Endothelial cell of umbilical vein (primary cell): Measurements from ENCODE around the gene NUP107. TPM values are rescaled to one million over a fixed set of nuclear protein-coding genes. Genes with fewer than 3 reads are reported as not detected.

ENCODE experiments used
- BruUV-seq: library from RNA; stranded (reverse); fragments of 400-500 nt; replicated peaks from 2 replicates; lab custom pipeline; 2021; lab: Mats Ljungman, UMichigan
- CTCF ChIA-PET: fragments of 300-600, 350-600 bp; sonication (Branson Sonifier 250); formaldehyde crosslinking; loops from one replicate; lab custom pipeline; 2021; ENCODE audit warnings: antibody characterized with exemption, inconsistent platforms; lab: Charles Lee
- POLR2A ChIA-PET: fragments of 300-600, 350-600 bp; sonication (Branson Sonifier 250); formaldehyde crosslinking; loops from one replicate; lab custom pipeline; 2021; ENCODE audit warnings: antibody characterized with exemption, inconsistent platforms; lab: Charles Lee
- DNase-seq: peaks from one replicate; pipeline ENCODE4 v3.0.0-alpha.2; 2011; ENCODE audit warnings: low read depth, low spot score
- FAIRE-seq: peaks from 2 replicates; lab custom pipeline; 2011; peaks lifted over from hg19 to GRCh38; lab: Jason Lieb, UNC
- H2AFZ ChIP-seq: 2 replicates; pipeline ENCODE4 v1.6.0; 2012; ENCODE audit warnings: low read depth, low read length, control low read depth, inconsistent platforms
- H3K27ac ChIP-seq: 2 replicates; pipeline ENCODE4 v1.5.1; 2011; ENCODE audit warnings: low read depth, mild to moderate bottlenecking, control low read depth, low read length, moderate library complexity; ENCODE audit not compliant: insufficient read depth
- H3K27me3 ChIP-seq, 2 experiments: 2 replicates each; pipeline versions ENCODE4 v1.6.0 to v1.6.1; 2011; ENCODE audit warnings: low read length in 2 of 2, mixed read lengths in 1 of 2; ENCODE audit not compliant: control insufficient read depth in 2 of 2, insufficient read depth in 2 of 2
- H3K36me3 ChIP-seq, 2 experiments: 2 replicates in 1 of 2; 3 replicates in 1 of 2; pipeline ENCODE4 v1.5.1; 2011; ENCODE audit warnings: low read length in 2 of 2, mild to moderate bottlenecking in 1 of 2, moderate library complexity in 1 of 2; ENCODE audit not compliant: control insufficient read depth in 2 of 2, insufficient read depth in 2 of 2; ENCODE audit errors: extremely low read depth in 1 of 2
- H3K4me1 ChIP-seq: 3 replicates; pipeline ENCODE4 v1.5.1; 2011; ENCODE audit warnings: mild to moderate bottlenecking, low read length; ENCODE audit not compliant: control insufficient read depth, insufficient read depth; ENCODE audit errors: extremely low read depth
- H3K4me2 ChIP-seq: 2 replicates; pipeline ENCODE4 v1.6.1; 2011; ENCODE audit warnings: low read length, control low read depth, mixed read lengths; ENCODE audit not compliant: insufficient read depth
- H3K4me3 ChIP-seq, 3 experiments: fragments of 200-600 bp in 1 of 3; sonication (generic), shearing (Covaris generic) in 1 of 3; replicated peaks in 1 of 3; 2 replicates each; pipeline ENCODE4 v1.5.1; 2011 to 2016; ENCODE audit warnings: control low read depth in 3 of 3, low read length in 3 of 3, mild to moderate bottlenecking in 2 of 3, inconsistent platforms in 1 of 3, low read depth in 1 of 3, moderate library complexity in 1 of 3; ENCODE audit not compliant: insufficient read depth in 1 of 3
- H3K79me2 ChIP-seq: 2 replicates; pipeline ENCODE4 v1.6.0; 2012; ENCODE audit warnings: low read length, inconsistent platforms; ENCODE audit not compliant: control insufficient read depth, insufficient read depth
- H3K9ac ChIP-seq: replicated peaks from 2 replicates; pipeline ENCODE3; 2011; ENCODE audit warnings: low read length, control low read depth; ENCODE audit not compliant: insufficient read depth; ENCODE audit errors: extremely low read depth
- H3K9me1 ChIP-seq: replicated peaks from 3 replicates; pipeline ENCODE4 v1.6.0; 2011; ENCODE audit warnings: mild to moderate bottlenecking, low read length; ENCODE audit not compliant: control insufficient read depth, insufficient read depth; ENCODE audit errors: extremely low read depth
- H3K9me3 ChIP-seq: replicated peaks from 2 replicates; pipeline ENCODE4 v1.5.1; 2012; ENCODE audit warnings: low read length, inconsistent platforms; ENCODE audit not compliant: control insufficient read depth, insufficient read depth
- H4K20me1 ChIP-seq: replicated peaks from 2 replicates; pipeline ENCODE3; 2011; ENCODE audit warnings: mild to moderate bottlenecking, low read length; ENCODE audit not compliant: control insufficient read depth, insufficient read depth; ENCODE audit errors: extremely low read depth
- FOS ChIP-seq: IDR thresholded peaks from 2 replicates; pipeline ENCODE4 v1.6.1; 2011; ENCODE audit warnings: mild to moderate bottlenecking, low read length, moderate library complexity, borderline replicate concordance; ENCODE audit not compliant: insufficient read depth
- POLR2A ChIP-seq: IDR thresholded peaks from 2 replicates; pipeline ENCODE4 v1.6.1; 2012; ENCODE audit warnings: low read depth, mild to moderate bottlenecking, control low read depth, low read length
- dilution Hi-C: fragments of 300-500 bp; cut with MboI; formaldehyde crosslinking; loops from one replicate; pipeline ENCODE4 v1.15.0; 2019; ENCODE audit warnings: low sequenced_read_pairs; ENCODE audit not compliant: extremely low pct_ligation_motif_present
- intact Hi-C: fragments of 100-400 bp; cut with micrococcal nuclease; formaldehyde crosslinking; loops from one replicate; pipeline ENCODE4 v1.10.0; 2022
- polyA plus RNA-seq, 4 experiments: library from polyadenylated mRNA; depleted of rRNA in 3 of 4; stranded (reverse) in 3 of 4; unstranded in 1 of 4; fragments of >200 nt; gene quantifications; 2 replicates each; pipeline versions ENCODE4 v1.2.1 to v1.2.3, GENCODE V29; 2011 to 2012; ENCODE audit warnings: missing spikeins in 1 of 4
- total RNA-seq: library from RNA; stranded (reverse); gene quantifications from 2 replicates; pipeline ENCODE4 v1.2.3, GENCODE V29; 2021

Gene NUP107
- total and polyA plus RNA-seq, 2 donors (not counting 3 experiments of a cell fraction or from before 2014, with no cell fraction given): 24.0 to 78.7 TPM

DNA sequence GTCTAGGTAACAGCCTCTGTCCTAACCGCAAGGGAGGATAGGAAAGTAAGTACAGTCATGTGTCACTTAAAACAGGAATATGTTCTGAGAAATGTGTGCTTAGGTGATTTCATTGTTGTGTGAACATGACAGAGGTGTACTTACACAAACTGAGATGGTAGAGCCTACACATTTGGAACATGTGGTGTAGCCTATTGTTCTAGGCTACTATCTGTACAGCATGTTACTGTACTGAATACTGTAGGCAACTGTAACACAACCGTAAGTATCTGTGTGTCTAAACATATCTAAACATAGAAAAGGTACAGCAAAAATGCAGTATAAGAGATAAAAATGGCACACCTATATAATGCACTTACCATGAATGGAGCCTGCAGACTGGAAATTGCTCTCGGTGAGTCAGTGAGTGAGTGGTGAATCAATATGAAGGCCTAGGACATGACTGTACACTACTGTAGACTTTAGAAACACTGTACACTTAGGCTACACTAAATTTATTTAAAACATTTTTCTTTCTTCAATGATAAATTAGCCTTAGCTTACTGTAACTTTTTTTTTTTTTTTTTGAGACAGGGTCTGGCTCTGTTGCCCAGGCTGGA lies 108.0 kb downstream of the NUP107 start:
- Histone ChIP-seq H2AFZ (no peak overlapping the region), H3K9ac (no peak overlapping the region), H3K9me1 (no peaks in the 10 kb centered on the region), H3K79me2 (no peaks in the 10 kb centered on the region), H3K9me3 (no peaks in the 10 kb centered on the region), H3K4me2 (no peak overlapping the region), H4K20me1 (no peaks in the 10 kb centered on the region), H3K4me1 (no peaks in the 10 kb centered on the region), H3K27me3 (no peaks in the 10 kb centered on the region), H3K4me3 (no peak overlapping the region), H3K36me3 (no peaks in the 10 kb centered on the region), H3K27ac (no peak overlapping the region)
- POLR2A ChIA-PET: no interaction called here
- dilution Hi-C loops (no loop called here), intact Hi-C loops (no loop called here)
- FAIRE-seq (no peak), DNase-seq (no peak)
- no TSS peak for BruUV-seq
- TF ChIP-seq POLR2A: no peak
- TF ChIP-seq FOS: peak; percentile 53
- CTCF ChIA-PET: interaction anchor here (0.6 to 1.5 kb wide), 4 partner anchors 13 to 1439 kb away, joined by 3 to 8 read pairs (median 4); partner anchors contain the start of genes MDM2 and SLC35E3

Other genes with a start within 250 kb of the NUP107 start
- gene RAP1B, start 76.1 kb upstream of the NUP107 start, total RNA-seq: 174 and 186 TPM in 2 replicates
- 95.7 and 147 TPM in 2 replicates for gene RAP1B, start 76.1 kb upstream of the NUP107 start, polyA plus RNA-seq
- gene SLC35E3, start 59.2 kb downstream of the NUP107 start, total RNA-seq: 9.9 and 13.8 TPM in 2 replicates
- gene SLC35E3, start 59.2 kb downstream of the NUP107 start, polyA plus RNA-seq: 8.1 and 9.4 TPM in 2 replicates
- 270 and 276 TPM in 2 replicates for gene MDM2, start 121.2 kb downstream of the NUP107 start, total RNA-seq
- 12.2 and 16.7 TPM in 2 replicates for gene MDM2, start 121.2 kb downstream of the NUP107 start, polyA plus RNA-seq
- not detected in 2 replicates for gene CPM, start 246.2 kb downstream of the NUP107 start, total RNA-seq
- gene CPM, start 246.2 kb downstream of the NUP107 start, polyA plus RNA-seq: not detected in 2 replicates